Measurements from ENCODE around the gene GPC6.

Gene GPC6

DNA sequence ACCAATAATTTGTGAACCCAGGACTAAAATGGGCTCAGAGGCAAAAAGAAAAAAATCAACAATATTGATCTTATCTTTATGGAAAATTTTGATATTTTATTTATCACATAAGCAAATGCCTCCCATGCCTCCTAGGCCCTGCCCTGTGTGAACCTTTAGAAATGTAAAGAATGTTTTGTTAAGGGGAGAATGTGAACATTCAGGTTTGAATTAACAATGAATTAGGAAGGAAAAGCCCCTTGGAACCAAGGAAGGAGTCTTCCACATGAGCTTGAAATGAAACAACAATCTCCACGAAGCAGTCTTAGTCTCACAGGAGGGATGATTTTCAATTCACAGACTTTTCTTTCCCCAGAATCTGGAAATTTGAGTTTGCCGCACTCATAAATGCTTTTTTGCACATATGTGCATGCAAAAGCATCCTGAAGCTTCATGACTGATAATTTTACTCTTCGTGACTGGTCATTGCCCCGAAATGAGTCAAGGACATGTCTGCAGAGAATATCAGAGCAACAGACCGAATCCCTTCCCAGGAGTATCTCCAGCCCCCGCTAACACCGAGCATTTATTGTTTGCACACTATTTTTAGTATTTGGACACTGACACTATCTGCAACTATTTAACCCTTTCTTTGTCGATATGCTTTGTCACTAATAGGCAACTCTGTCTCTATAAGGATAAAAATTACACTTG is 1117.7 kb downstream of the GPC6 start:
- no peak for DNase-seq (ENCODE audit: low read depth, low spot score)
- CTCF ChIA-PET, result interaction anchor here (0.8 to 1.6 kb wide), 2 partner anchors 9 to 18 kb away, joined by 3 to 5 read pairs; no protein-coding TSS in a partner anchor
- no peak overlapping the region for H3K4me3 ChIP-seq (ENCODE audit: low read depth, low read length)
- TF ChIP-seq, protein P1, sequence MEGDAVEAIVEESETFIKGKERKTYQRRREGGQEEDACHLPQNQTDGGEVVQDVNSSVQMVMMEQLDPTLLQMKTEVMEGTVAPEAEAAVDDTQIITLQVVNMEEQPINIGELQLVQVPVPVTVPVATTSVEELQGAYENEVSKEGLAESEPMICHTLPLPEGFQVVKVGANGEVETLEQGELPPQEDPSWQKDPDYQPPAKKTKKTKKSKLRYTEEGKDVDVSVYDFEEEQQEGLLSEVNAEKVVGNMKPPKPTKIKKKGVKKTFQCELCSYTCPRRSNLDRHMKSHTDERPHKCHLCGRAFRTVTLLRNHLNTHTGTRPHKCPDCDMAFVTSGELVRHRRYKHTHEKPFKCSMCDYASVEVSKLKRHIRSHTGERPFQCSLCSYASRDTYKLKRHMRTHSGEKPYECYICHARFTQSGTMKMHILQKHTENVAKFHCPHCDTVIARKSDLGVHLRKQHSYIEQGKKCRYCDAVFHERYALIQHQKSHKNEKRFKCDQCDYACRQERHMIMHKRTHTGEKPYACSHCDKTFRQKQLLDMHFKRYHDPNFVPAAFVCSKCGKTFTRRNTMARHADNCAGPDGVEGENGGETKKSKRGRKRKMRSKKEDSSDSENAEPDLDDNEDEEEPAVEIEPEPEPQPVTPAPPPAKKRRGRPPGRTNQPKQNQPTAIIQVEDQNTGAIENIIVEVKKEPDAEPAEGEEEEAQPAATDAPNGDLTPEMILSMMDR (IDR thresholded peaks at IDR 0.05; ENCODE audit: insufficient read depth, low read length, missing control alignments), result no peak
- POLR2A ChIA-PET, result no interaction called here

DNA sequence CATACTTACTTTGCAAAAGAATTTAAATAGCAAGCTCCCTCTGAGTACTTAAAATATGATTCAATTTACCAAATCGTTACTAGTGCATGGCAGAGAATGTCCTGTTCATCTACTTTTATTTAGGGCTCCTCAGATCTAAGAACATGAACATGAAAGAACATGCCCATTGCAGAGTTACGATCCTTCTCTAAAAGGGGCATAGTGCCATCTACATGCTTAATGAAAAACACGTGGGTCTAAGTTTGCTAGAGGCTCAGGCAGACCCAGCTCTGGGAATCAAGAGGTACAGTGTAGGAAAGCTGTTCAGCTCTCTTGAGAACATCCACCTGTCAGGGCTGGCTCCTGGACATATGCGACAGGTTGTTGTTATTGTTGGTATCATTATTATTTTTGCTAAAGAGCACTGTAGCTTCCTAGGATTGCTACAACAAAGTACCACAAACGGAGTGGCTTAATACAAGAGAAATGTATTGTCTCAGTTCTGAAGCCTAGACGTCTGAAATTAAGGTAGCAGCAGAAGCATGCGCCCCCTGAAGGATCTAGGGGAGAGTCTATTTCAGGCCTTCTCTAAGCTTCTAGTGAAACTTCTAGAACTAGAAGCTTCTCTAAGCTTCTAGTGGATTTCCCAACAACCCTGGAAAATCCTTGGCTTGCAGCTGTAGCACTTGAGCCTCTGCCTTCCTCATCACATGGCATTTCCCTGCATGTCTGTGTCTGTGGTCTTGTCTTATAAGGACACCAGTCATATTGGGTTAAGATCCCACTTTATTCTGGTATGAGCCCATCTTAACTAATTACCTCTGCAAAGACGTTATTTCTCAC is 1119.0 kb downstream of the GPC6 start:
- ChIA-PET CTCF (interaction anchor here (1.6 to 2.8 kb wide), 2 partner anchors 11 to 13 kb away, joined by 5 to 7 read pairs; no protein-coding TSS in a partner anchor), POLR2A (no interaction called here)
- H3K4me3 ChIP-seq (ENCODE audit: low read depth, low read length), result no peak overlapping the region
- TF ChIP-seq, protein P1 (IDR thresholded peaks at IDR 0.05; ENCODE audit: insufficient read depth, low read length, missing control alignments), result no peak
- no peak for DNase-seq (ENCODE audit: low read depth, low spot score)

DNA sequence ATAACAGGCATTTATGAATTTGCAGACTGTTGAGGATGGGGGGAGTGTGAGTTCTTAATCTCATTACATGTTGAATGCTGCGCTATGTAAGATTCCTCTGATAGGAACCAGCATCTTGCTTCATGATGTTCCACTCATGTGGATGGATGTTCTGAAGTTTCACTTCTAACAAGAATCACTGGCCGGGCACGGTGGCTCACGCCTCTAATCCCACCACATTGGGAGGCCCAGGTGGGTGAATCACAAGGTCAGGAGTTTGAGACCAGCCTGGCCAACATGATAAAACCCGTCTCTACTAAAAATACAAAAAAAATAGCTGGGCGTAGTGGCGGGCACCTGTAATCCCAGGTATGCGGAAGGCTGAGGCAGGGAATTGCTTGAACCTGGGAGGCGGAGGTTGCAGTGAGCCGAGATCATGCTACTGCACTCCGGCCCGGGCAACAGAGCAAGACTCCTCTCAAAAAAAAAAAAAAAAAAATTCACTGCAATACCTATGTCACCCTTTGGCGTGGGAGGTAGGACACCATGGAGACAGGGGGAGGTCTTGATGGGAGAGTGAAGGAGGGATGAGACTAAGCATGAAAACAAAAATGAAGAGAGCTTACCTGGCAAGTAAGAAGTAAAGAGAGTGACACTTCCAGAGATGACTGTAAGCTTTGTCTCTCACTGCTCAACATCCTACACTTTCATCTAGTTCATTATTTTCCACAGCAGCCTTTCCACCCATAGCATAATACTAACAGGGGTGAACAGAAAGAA is 1119.8 kb downstream of the GPC6 start:
- TF ChIP-seq, protein P1 (IDR thresholded peaks at IDR 0.05; ENCODE audit: insufficient read depth, low read length, missing control alignments), result no peak
- ChIA-PET CTCF (interaction anchor here (0.7 to 2.8 kb wide), 4 partner anchors 9 to 172 kb away, joined by 3 to 8 read pairs (median 5); no protein-coding TSS in a partner anchor), POLR2A (no interaction called here)
- H3K4me3 ChIP-seq (ENCODE audit: low read depth, low read length), result no peak overlapping the region
- DNase-seq (ENCODE audit: low read depth, low spot score), result no peak

DNA sequence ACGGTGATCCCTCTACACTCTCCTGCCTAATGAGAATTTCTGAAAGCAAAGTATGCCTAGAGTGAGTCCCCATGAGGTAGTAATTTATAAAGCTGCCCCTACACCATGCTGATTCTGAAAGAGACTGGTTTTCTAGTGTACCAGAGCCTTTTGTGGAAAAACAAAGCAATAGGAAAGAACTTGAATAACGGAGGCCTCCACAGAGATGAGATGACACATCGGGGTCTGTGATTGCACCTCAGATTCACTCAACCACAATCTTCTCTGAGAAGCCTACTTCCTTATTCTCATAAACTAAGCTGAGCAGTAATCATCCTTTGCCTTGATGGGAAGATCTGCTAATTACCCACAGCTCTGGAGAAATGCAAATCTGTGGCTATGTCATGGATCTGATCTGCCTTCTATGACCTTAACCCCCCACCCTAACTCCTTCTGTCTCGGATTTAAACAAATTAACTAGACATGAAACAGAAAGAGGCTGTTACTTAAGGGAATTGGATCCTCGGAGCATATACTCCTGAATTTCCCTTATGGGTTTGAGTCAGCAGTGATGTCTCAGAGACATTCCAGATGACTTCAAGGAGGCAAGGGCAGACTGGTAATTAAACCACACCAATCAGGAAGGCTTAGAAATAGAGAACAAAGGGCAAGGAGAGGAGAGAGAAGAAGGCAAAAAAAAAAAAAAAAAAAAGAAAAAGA is 1124.8 kb downstream of the GPC6 start:
- TF ChIP-seq, protein P1 (IDR thresholded peaks at IDR 0.05; ENCODE audit: insufficient read depth, low read length, missing control alignments), result no peak
- POLR2A ChIA-PET, result interaction anchor here (0.9 kb wide), 1 partner anchor 33 kb away, joined by 3 read pairs; no protein-coding TSS in a partner anchor
- CTCF ChIA-PET, result interaction anchor here (1.1 to 1.9 kb wide), 2 partner anchors 10 to 12 kb away, joined by 4 to 8 read pairs; no protein-coding TSS in a partner anchor
- DNase-seq (ENCODE audit: low read depth, low spot score), result peak; percentile 58
- H3K4me3 ChIP-seq (ENCODE audit: low read depth, low read length), result no peak overlapping the region

DNA sequence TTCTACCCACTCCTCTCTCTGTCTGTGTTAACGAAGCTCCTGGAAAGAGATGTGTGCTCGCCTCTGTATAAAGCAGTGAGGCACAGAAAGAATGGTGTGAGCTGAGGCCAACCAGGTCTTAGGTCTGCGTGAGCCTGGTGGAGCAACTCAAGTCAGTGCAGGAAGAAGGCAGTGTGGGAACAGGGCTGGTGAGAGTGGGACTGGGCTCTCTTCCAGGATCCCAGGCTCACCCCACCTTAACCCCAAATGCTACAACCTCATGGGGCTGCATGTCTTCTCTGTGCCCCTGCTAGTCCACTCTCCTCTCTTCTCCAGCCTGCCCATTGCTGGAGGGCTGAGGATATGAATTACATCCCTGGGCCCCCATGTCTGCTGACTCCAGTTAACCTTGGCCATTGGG is 1125.5 kb downstream of the GPC6 start:
- CTCF ChIA-PET, result interaction anchor here (1.0 to 1.9 kb wide), 3 partner anchors 10 to 11 kb away, joined by 4 to 8 read pairs (median 6); no protein-coding TSS in a partner anchor
- no peak for DNase-seq (ENCODE audit: low read depth, low spot score)
- POLR2A ChIA-PET, result interaction anchor here (0.9 kb wide), 1 partner anchor 34 kb away, joined by 3 read pairs; no protein-coding TSS in a partner anchor
- TF ChIP-seq, protein P1 (IDR thresholded peaks at IDR 0.05; ENCODE audit: insufficient read depth, low read length, missing control alignments), result no peak
- no peak overlapping the region for H3K4me3 ChIP-seq (ENCODE audit: low read depth, low read length)

All from AG04449 (cell line).